HG03558 (cell line): ENCODE data around the gene KIF26A.
"Not testable (repeated sequence)": the region's sequence is repeated elsewhere in the genome, so short reads cannot be mapped to it uniquely, and the experiment has no call there.

Source experiments
- ATAC-seq: cut with Tn5 transposase; IDR thresholded peaks from one replicate; pipeline ENCODE4 v1.9.1; 2021; ENCODE audit warnings: moderate number of reproducible peaks; ENCODE audit not compliant: unreplicated experiment; ENCODE audit errors: extremely low read depth

KIF26A gene

DNA sequence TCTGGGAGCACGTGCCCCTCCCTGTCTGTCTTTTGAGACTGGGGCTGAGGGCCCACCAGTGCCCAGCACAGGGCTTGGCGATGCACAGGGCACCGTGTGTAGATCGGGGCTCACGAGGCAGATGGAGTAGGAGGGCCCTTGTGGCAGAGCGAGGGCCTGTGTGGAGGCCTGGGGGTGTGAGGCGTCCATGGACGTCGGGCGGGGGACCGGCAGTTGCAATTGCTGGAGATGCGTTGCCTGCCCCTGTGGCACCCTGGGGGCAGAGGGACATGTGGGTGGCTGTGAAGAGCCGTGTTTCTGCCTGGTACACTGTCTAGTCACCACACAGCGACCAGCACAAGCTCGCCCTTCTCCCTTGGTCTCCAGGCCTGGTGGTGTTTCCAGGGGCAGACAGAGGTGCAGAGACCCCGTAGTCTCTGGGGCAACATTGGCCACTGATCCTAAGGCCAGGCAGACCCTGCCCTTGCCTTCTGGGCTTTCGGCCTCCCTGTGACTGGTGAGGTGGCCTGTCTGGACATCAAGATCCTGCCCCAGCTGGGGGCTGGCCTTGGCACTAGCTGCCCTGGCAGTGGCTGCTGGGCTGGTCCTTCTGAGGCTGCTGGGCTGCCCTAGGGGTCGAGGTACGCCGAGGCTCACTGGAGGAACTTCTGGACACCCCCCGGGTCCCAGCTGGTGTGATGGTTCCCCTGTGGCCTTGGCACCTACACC lies 14.5 kb downstream of the KIF26A start:
- no peak for ATAC-seq

DNA sequence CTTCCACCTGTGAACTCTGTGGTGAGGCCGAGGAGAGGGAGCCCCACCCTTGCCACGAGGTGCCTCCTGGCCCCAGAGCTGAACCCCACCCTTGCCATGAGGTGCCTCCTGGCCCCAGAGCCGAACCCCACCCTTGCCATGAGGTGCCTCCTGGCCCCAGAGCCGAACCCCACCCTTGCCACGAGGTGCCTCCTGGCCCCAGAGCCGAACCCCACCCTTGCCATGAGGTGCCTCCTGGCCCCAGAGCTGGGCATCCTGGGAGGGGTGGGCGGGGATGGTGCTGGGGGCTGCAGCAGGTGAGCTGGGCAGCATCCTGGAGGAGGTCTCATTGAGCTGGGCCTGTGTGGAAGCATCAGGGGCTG lies 15.0 kb downstream of the KIF26A start:
- ATAC-seq: not testable (repeated sequence)

DNA sequence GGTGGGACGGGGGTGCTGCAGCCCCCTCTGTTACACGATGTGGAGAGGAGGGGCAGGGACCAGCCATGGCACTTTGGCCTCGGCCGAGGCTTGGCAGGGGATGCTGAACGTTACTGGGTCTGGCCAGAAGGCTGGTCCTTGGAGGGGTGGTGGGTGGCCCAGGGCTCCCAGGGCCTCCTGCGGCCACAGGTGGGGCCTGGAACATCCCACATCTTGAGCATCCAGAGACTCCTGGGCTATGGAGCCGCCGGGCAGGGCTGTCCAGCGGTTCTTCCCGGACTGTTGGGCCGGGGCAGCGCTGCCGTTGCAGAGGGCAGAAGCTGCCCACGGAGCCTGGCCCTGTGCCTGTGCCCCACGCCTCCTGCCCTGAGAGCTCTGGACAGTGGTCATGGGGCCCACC lies 15.9 kb downstream of the KIF26A start:
- no peak for ATAC-seq

DNA sequence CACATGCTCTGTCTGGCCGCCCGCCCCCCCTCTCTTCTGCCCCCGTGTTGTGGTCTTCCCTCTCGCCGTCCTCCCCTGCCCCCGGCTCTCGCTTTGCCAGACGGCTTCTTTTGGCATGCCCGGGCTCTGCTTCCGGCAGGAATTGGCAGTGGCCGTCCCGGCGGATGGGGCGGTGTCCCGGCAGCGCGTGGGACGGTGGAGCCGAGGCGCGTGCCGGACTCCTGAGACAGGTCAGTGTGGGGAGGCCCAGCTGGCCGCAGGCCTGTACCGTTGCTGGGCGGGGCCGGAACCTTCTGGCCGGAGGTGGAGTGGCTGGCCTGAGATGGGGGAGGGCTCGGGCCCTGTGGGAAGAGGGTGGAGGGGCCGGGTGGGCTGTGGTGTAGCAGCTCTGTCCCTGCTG lies 17.1 kb downstream of the KIF26A start:
- no peak for ATAC-seq

DNA sequence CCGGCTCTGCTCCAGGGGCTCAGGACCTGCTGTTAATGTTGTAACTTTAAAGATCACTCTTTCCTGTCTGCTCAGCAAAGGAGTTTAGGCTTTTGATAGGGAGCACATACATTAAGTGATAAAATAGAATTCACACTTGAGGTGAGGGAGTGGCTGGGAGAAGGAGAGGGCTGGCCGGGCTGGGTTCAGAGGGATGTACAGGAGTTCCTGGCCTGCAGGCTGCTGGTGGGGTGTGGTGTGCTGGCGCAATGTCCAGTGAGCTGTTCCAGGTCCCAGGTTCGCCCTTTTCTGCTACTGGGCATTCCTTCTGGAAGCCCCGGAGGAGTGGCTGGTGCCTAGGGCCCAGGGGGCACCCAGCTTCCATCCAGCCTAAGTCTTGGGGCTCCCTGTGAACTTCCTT lies 17.8 kb downstream of the KIF26A start:
- no peak for ATAC-seq

DNA sequence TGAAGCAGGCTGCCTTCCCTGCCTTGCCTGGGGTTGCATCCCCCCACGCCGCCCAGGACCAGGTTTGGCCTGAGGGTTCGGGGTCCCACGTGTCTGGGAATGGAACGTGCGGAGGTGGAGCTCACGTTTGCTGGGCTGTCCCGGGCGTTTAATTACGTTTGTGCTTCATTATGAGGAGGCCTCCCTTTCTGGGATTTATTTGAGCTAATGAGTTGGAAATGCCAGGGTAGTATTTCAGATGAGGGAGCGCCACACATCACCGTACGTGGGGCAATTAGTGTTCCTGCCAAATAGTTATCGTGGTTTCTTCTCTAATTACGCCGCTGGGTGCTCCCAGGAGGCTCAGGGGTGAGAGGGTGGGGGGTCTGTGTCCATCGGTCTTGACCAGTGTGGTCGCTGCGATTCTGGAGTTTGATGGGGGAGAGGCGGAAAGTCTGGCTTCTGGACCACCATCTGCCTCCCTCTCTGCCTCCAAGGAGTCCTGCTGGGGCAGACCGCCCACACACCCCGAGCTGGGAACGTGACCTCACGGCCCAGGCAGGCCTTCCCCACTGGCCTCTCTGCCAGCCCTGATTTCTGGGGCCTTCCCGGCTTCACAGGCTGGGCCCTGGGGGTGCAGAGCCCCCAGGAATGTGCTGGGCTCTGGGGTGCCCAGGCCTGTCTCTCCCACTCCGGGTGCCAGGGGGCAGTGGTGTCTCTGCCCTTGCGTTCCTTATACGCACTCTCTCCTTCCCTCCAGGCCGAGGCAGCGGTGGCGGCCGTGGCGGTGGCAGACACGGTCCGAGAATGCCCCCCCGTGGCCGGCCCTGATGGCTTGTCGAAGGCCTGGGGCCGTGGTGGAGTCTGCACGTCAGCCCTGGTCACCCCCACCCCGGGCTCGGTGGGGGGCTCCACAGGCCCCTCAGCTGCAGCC lies 18.9 kb downstream of the KIF26A start:
- ATAC-seq: no peak

DNA sequence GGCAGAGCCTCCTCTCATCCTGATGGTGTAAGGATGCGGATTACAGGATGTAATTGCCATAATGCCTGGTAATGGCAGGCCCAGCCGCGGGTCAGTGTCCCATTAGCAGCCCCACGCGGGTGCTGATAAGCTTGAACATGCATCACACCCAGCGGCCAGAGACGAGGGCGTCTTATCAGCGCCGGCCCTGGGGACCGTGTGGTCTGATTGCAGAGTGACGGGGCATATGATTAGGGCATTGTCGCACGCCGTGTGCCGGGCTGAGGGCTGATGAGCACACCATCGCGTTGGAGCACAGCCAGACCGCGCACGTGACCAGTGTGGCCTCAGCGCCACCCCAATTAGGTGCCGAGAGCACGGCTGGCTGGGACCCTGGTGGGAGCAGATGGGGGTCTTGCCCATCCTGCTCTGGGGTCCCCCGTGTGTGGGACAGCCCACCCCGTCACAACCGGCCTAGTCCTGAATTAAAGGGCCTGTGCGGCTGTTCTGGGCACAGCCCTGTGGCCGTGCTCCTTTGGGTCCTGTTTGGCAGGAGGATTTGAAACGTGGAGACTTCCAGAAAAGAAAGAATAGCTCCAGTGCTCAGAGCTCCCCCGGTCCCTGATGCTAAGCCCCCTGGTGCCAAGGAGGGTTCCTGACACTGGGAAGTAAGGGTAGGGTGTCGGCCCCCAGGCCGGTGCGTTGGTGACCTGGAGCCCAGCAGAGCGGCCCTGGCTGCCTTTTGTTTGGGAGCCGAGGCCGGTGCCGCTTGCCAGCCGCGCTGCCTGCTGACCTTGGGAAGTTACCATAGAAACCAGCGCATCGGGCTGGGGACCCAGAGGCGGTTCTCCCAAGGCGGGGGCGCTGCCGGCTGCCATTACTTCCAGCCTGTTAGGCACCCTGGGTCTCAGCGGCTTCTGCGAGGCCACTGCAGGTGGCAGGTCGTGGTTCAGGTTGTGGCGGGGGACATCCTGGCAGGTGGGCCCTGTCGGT lies 20.7 kb downstream of the KIF26A start:
- no peak for ATAC-seq

DNA sequence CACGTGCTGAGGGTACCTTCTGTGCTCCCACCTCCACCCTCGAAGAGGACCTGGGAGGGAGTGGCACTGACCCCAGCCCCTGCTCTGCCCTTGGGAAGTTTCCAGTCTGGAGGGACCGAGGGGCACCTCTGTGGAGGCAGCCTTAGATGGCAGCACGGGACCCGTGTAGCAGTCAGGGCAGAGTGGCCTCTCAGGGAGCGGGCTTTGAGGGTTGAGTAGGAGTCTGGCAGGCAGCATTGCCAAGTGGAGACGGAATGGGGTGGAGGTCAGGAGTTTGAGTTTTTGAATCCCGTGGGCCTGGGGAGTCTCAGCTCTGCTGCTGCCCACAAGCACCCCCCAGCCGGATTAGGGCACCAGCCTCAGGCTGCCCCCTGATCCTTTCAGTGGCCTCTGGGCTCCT lies 21.6 kb downstream of the KIF26A start:
- ATAC-seq: no peak

DNA sequence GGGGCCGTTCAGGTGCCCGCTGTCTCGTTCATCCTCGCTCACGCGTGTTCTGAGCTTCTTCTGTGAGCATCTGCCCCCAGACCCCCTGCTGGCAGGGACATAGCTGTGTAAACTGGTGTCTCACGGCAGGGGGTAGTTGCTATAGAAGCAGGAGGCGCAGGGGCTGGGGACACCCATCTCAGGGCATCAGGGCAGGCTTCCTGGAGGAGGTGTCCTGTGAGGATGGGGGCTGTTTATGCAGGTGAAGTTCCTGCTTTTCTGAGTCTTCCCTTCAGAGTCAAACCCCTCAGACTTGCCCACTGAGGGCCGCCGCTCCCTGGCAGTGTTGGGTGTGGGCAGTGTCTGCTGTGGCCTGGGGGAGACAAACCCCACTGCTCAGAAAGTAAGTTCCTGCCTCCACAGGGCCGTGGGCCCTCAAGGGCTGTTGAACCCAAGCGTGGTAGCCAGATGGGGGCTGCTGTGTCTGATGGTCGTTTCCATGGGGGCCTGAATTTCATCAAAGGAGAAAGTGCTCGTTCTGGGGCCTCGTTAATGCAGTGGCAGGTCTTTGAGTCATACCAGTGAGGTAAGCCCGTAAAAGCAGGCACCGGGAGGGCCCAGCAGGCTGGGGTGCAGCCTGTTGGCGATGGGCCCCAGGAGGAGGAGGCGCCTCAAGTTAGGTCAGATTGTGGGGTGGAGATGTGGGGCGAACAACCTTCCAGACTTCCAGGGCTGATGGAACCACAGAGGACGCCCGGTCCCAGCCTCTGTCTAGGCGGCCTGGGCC lies 23.4 kb downstream of the KIF26A start:
- no peak for ATAC-seq

DNA sequence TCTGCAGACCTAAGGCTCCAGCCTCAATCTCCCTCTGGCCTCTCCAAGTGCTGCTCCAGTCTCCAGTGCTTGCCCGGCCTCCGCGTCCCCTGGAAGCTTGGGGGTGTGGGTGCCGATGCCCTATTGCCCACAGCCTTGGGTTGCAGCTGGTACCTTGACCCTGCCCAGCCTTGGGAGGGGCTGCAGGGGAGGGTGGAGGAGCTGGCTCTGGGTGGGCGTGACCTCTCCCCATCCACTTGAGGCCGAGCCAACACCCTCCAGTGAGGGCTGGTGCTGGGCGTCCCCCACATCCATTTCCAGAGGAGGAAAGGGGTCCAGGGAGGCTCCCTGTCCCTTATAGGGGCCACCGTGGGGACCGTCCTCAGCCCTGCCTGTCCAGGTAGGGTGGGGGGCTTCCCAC lies 24.1 kb downstream of the KIF26A start:
- ATAC-seq: no peak

DNA sequence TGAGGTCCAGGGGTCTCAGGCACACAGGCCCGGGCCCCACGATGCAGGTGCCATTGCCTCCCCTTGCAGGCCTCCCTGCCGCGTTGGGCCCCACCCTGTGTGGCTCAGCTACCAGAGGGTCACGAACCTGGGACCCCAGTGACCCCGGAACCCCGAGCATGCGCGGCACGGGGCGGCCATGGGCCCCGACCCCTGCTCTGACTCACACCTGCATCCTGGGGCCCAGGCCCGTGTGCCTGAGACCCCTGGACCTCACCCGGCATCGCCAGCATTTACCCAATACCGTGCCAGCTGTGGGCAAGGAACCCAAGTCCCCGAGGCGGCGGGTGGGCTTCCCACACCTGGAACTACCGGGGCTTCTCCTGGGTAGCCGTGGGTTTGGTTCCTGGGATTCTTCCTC lies 25.2 kb downstream of the KIF26A start:
- ATAC-seq: no peak

DNA sequence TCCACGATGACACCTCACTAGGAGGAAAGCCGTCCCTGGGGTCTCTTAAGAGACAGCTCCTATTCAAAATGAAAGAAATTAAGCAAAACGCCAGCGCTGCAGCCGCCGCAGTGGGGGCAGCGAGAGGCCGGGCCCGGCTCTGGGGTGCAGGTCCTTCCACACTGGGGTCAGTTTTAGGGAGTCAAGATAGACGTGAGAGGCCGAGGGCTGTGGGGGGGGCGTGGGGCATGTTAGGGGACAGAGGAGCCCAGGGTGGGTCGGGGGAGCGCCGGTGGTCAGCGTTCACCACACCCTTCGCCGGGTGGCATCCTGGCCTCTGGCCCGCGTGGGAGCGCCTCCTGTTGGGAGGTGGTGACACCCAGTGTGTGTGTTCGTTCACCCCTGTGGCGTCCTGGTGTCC lies 25.7 kb downstream of the KIF26A start:
- ATAC-seq: no peak

DNA sequence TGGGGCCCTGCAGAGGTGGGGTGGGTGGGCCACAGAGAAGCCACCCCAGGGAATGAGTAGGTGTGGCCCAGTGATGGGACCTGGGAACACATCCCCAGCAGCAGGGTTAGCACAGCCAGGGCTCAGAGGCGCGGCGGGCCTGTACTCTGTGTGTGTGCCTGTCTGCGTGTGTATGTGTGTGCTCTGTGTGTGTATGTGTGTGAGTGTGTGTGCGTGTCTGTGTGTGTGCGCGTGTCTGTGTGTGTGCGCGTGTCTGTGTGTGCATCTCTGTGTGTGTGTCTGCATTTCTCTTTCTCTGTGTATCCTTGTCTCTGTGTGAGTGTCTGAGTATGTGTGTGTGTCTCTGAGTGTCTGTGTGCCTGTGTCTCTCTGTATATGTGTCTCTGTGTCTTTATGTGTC lies 26.1 kb downstream of the KIF26A start:
- no peak for ATAC-seq

DNA sequence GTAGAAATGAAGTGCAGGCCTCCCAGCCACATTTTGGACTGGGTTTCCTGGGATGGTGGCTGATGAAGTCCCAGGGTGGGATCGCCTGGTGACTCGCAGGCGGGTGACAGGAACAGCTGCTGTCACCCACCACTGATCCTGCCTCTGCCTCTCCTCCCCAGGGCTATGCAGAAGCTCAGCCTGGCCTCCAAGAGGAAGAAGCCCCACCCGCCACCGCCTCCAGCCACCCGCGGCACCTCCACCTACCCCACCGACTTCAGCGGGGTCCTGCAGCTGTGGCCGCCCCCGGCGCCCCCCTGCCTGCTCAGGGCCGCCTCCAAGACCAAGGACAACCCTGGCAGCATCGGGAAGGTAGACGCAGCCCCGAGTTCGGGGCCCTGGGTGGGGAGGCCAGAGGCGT lies 28.3 kb downstream of the KIF26A start:
- ATAC-seq: no peak

DNA sequence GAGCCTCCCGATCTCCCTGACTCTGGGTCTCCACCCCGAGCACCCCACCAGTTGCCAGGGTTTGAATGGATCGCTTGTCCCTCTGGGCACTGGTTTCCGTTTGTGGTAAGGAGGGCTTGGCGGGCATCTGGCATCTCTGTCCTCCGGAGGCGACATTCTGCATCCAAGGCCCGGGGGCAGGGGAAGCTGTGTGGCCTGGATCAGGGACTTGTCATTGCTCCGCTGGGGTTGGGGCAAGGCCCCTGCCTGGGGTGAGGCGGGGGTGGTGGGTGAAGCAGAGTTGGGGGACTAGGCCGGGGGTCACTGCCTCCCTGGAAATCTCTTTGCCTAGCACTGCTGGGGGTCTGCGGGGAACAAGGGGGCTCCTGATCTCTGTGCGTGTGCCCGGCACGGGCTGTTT lies 30.2 kb downstream of the KIF26A start:
- ATAC-seq: no peak

DNA sequence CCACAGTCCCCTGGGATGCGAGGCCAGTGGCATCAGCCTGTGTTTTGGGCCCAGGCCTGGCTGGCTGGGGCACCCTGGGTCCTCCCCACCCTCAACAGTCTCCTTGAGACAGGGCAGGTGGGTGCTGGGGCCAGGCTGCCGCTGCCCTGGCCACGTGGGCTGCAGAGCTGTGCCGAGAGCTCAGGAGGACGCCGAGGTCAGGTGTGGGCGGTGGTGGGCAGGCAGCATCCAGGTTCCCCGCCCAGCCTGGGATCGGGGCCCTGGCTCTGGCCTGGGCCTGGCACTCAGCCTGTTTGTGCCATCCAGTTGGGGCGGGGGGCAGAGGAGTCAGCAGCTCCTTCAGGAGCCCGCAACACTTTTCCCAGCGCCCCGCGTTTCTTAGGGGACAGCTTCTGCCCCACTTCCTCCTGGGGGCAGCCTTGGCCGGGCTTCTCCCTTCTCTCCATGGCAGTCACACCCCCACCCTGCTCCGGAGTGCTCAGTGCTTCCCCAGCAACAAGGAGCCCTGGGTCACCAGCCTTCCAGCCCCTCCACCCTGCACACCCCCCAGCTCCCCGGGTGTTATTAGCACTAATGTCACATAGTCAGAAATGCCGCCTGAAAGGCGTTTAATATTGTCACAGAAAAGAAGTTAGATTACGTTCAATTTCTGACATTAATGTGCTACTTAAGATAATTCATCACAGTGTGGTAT lies 30.8 kb downstream of the KIF26A start:
- ATAC-seq: no peak

DNA sequence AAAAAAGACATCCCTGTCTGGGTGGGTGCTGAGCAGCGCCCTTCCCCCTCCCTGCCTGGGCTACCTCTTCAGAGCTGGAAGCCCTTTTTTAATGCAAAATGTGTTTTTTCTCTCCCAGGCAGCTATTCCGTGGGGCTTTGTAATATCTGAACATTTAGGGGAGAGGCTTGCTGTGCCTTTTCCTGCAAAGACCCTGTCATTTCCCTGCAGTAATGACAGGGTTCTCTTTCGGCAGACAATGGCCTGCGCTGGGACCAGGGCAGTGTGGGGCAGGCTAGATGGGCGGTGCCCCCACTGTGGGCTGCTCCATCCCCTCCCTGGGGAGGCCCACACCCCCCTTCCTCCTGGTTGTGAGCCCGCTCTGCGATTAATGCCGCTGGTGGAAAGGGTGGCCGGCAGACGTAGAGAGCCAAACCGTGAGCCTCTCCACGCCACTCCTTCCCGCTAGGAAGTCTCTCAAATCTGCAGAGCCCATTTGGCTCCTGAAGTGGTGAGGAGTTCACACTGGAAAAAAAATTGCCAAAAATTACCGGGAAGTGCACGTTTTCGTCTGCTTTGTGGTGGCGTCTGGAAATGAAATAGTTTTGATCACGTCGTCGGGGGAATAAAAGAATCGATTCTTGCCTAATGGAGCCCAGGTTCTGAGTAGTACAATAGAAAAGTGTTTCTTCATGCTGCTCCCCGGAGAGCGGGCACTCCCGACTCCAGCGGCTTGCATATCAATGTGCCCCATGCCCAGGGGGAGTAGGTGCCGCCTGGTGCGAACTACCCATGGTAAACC lies 31.5 kb downstream of the KIF26A start:
- ATAC-seq: no peak

DNA sequence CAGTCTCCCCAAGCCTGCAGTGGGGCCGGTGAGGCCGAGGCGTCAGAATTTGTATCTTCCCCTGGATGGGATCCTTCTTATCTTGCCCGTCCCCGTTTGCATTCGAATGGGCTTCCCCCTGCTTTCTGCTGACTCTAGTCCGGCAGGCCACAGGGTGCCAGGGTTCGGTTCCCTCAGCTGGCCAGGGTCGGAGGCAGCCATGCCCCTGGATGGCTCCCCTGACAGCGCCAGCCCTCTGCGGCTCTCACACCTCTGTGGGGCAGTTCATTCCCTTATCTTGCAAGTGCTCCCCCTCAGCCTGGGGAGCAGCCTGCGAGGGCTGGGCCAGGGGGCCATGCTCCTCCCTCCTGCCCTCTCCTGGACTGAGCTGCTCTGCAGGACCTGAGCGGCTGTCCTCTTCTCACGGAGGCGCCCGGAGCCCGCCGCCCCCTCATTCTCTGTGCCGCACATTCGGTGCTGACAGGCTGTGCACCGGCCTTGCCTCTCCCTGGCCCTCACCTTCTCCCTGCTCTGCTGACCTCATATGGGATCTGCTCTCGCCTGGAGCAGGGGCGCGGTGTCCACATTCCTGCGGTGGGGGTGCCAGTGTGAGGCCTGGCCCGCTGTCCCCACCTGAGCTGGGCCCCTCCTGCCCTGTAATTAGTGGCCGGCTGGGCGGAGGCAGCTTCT lies 32.8 kb downstream of the KIF26A start:
- ATAC-seq: no peak
